PC-9 (cell line): ENCODE measurements around the gene ARHGAP24.

Source experiments
- EZH2 ChIP-seq: fragments of 200-600 bp; sonication (generic); IDR thresholded peaks from 2 replicates; pipeline ENCODE4 v1.8.0; 2017; ENCODE audit warnings: antibody characterized with exemption, low read depth
- TF ChIP-seq, protein P1 (sequence below): fragments of 200-600 bp; sonication (generic); conservative IDR thresholded peaks from 2 replicates; pipeline ENCODE4 v1.6.1; 2017; ENCODE audit warnings: mixed run types, antibody characterized with exemption, mild to moderate bottlenecking, moderate library complexity

DNA sequence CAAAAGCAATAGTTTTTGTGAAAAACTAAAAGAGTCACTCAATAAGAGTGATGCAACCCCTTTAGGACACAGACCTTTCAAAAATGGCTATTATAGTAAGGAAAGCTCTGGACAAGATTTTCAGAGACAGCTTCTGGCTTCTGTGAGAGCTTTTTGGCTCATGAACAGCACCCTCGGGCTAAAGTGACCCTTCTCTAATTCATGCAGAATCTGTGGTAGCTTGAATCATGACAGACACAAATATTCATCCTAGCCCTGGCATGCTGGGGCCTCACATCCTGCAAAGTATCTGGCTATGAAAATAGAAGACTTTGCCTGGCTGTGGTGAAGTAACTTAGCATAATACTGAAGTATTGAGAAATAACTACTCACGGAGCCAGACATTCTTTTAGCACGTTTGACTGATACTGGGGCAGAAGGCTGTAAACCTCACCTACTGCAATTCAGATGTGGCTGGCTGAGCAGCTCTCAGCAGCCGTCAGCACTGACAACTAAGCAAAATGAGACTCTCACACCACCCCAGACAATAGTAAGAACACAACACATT, 557.6 kb downstream of the ARHGAP24 start:
- TF ChIP-seq, protein P1, sequence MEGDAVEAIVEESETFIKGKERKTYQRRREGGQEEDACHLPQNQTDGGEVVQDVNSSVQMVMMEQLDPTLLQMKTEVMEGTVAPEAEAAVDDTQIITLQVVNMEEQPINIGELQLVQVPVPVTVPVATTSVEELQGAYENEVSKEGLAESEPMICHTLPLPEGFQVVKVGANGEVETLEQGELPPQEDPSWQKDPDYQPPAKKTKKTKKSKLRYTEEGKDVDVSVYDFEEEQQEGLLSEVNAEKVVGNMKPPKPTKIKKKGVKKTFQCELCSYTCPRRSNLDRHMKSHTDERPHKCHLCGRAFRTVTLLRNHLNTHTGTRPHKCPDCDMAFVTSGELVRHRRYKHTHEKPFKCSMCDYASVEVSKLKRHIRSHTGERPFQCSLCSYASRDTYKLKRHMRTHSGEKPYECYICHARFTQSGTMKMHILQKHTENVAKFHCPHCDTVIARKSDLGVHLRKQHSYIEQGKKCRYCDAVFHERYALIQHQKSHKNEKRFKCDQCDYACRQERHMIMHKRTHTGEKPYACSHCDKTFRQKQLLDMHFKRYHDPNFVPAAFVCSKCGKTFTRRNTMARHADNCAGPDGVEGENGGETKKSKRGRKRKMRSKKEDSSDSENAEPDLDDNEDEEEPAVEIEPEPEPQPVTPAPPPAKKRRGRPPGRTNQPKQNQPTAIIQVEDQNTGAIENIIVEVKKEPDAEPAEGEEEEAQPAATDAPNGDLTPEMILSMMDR, result no peak
- no peak for TF ChIP-seq EZH2
